Measurements from ENCODE around the gene ARID3A. TPM values are rescaled to one million over a fixed set of nuclear protein-coding genes. Genes with fewer than 3 reads are reported as not detected.

ARID3A gene
- total and polyA plus RNA-seq, 2 of the 13 experiments (the other 11 are each of a cell fraction or from before 2014, with no cell fraction given), result 71.3 to 77.9 TPM

DNA sequence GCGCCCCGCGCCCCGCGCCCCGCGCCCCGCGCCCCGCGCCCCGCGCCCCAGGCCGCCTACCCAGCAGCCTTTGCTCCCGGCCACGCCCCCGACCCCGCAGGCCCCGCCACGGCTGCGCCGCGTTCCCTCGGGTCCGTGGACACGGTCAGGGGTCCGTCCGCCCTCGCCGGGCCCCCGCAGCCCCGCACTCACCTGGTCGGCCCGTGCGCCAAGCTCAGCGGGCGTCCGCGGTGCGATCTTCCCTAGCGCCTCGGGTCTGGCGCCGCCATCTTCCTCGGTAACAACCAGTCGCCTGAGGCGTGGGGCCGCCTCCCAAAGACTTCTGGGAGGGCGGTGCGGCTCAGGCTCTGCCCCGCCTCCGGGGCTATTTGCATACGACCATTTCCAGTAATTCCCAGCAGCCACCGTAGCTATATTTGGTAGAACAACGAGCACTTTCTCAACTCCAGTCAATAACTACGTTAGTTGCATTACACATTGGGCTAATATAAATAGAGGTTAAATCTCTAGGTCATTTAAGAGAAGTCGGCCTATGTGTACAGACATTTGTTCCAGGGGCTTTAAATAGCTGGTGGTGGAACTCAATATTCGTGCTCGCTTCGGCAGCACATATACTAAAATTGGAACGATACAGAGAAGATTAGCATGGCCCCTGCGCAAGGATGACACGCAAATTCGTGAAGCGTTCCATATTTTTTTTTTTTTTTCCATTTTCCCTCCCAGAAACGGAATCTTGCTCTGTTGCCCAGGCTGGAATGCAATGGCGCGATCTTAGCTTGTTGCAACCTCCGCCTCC lies 32.7 kb upstream of the ARID3A start, which contains the start of the genes MED16 and RNU6-9 (continued):
- TF ChIP-seq, protein P1, sequence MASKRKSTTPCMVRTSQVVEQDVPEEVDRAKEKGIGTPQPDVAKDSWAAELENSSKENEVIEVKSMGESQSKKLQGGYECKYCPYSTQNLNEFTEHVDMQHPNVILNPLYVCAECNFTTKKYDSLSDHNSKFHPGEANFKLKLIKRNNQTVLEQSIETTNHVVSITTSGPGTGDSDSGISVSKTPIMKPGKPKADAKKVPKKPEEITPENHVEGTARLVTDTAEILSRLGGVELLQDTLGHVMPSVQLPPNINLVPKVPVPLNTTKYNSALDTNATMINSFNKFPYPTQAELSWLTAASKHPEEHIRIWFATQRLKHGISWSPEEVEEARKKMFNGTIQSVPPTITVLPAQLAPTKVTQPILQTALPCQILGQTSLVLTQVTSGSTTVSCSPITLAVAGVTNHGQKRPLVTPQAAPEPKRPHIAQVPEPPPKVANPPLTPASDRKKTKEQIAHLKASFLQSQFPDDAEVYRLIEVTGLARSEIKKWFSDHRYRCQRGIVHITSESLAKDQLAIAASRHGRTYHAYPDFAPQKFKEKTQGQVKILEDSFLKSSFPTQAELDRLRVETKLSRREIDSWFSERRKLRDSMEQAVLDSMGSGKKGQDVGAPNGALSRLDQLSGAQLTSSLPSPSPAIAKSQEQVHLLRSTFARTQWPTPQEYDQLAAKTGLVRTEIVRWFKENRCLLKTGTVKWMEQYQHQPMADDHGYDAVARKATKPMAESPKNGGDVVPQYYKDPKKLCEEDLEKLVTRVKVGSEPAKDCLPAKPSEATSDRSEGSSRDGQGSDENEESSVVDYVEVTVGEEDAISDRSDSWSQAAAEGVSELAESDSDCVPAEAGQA (IDR thresholded peaks at IDR 0.05; ENCODE audit: low read depth), result peak; percentile 49; the same call in 1 of the 2 replicates
- TF ChIP-seq, protein P1 (CRISPR knock-in tag; IDR thresholded peaks at IDR 0.05; ENCODE audit: borderline replicate concordance), result peak; percentile 71; the same call in 1 of the 2 replicates
- peak; percentile 25; the same call in 1 of the 2 replicates for TF ChIP-seq TBX2 (CRISPR knock-in tag; IDR thresholded peaks at IDR 0.05; ENCODE audit: borderline replicate concordance)
- TF ChIP-seq, protein P2, sequence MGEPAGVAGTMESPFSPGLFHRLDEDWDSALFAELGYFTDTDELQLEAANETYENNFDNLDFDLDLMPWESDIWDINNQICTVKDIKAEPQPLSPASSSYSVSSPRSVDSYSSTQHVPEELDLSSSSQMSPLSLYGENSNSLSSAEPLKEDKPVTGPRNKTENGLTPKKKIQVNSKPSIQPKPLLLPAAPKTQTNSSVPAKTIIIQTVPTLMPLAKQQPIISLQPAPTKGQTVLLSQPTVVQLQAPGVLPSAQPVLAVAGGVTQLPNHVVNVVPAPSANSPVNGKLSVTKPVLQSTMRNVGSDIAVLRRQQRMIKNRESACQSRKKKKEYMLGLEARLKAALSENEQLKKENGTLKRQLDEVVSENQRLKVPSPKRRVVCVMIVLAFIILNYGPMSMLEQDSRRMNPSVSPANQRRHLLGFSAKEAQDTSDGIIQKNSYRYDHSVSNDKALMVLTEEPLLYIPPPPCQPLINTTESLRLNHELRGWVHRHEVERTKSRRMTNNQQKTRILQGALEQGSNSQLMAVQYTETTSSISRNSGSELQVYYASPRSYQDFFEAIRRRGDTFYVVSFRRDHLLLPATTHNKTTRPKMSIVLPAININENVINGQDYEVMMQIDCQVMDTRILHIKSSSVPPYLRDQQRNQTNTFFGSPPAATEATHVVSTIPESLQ (CRISPR knock-in tag; conservative IDR thresholded peaks at IDR 0.05), result 0 out of 2 replicates have a peak, but pooled peaks have one; percentile 58
- TF ChIP-seq KDM5B (CRISPR knock-in tag; IDR thresholded peaks at IDR 0.05; ENCODE audit: borderline replicate concordance), result peak; percentile 58; the same call in 1 of the 2 replicates
- no peak for TF ChIP-seq U2AF1 (optimal IDR thresholded peaks at IDR 0.05; ENCODE audit: low read depth, low read length)
- TF ChIP-seq ZSCAN20 (CRISPR knock-in tag; IDR thresholded peaks at IDR 0.05; ENCODE audit: borderline replicate concordance), result no peak
- no peak for TF ChIP-seq KAT7 (CRISPR knock-in tag; IDR thresholded peaks at IDR 0.05; ENCODE audit: borderline replicate concordance)
- no peak for TF ChIP-seq ZNF274 (CRISPR knock-in tag; IDR thresholded peaks at IDR 0.05)
- TF ChIP-seq, protein P3, sequence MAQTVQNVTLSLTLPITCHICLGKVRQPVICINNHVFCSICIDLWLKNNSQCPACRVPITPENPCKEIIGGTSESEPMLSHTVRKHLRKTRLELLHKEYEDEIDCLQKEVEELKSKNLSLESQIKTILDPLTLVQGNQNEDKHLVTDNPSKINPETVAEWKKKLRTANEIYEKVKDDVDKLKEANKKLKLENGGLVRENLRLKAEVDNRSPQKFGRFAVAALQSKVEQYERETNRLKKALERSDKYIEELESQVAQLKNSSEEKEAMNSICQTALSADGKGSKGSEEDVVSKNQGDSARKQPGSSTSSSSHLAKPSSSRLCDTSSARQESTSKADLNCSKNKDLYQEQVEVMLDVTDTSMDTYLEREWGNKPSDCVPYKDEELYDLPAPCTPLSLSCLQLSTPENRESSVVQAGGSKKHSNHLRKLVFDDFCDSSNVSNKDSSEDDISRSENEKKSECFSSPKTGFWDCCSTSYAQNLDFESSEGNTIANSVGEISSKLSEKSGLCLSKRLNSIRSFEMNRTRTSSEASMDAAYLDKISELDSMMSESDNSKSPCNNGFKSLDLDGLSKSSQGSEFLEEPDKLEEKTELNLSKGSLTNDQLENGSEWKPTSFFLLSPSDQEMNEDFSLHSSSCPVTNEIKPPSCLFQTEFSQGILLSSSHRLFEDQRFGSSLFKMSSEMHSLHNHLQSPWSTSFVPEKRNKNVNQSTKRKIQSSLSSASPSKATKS (CRISPR knock-in tag; IDR thresholded peaks at IDR 0.05), result no peak
- peak; percentile 65; the same call in 1 of the 2 replicates for TF ChIP-seq ZNF501 (CRISPR knock-in tag; IDR thresholded peaks at IDR 0.05)
- TF ChIP-seq, protein P4, sequence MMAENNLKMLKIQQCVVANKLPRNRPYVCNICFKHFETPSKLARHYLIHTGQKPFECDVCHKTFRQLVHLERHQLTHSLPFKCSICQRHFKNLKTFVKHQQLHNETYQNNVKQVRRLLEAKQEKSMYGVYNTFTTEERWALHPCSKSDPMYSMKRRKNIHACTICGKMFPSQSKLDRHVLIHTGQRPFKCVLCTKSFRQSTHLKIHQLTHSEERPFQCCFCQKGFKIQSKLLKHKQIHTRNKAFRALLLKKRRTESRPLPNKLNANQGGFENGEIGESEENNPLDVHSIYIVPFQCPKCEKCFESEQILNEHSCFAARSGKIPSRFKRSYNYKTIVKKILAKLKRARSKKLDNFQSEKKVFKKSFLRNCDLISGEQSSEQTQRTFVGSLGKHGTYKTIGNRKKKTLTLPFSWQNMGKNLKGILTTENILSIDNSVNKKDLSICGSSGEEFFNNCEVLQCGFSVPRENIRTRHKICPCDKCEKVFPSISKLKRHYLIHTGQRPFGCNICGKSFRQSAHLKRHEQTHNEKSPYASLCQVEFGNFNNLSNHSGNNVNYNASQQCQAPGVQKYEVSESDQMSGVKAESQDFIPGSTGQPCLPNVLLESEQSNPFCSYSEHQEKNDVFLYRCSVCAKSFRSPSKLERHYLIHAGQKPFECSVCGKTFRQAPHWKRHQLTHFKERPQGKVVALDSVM (CRISPR knock-in tag; IDR thresholded peaks at IDR 0.05), result peak; percentile 54; the same call in 1 of the 2 replicates
- peak; percentile 37 for TF ChIP-seq TBL1XR1 (IDR thresholded peaks at IDR 0.05; ENCODE audit: borderline replicate concordance, low read length, partially characterized antibody)
- no peak for TF ChIP-seq NFKBIZ (CRISPR knock-in tag; IDR thresholded peaks at IDR 0.05)
- TF ChIP-seq ZNF235 (CRISPR knock-in tag; IDR thresholded peaks at IDR 0.05; ENCODE audit: borderline replicate concordance), result 0 out of 2 replicates have a peak, but pooled peaks have one; percentile 57

Measured in HepG2 (cell line).